HepG2 (cell line): Measurements from ENCODE around the gene TPRA1.

Experiments used
- CBX5 ChIP-seq: sonication (generic); formaldehyde crosslinking; IDR thresholded peaks from 2 replicates; pipeline ENCODE4 v1.4.0; 2020; ENCODE audit warnings: missing genetic modification reagents, borderline replicate concordance
- CHD2 ChIP-seq: IDR thresholded peaks from 2 replicates; pipeline ENCODE4 v1.6.1; 2011; ENCODE audit warnings: low read depth, low read length, improper control_type of control experiment
- IRX3 ChIP-seq: sonication (generic); formaldehyde crosslinking; IDR thresholded peaks from 2 replicates; pipeline ENCODE4 v1.8.1; 2023; ENCODE audit warnings: mild to moderate bottlenecking, low read depth, missing genetic modification reagents, borderline replicate concordance
- MYNN ChIP-seq: sonication (generic); formaldehyde crosslinking; IDR thresholded peaks from 2 replicates; pipeline ENCODE4 v1.4.0; 2020; ENCODE audit warnings: mild to moderate bottlenecking, low read depth, missing genetic modification reagents
- POLR2A ChIP-seq, 2 experiments: IDR thresholded peaks; 2 replicates each; pipeline ENCODE4 v1.6.1; 2011; ENCODE audit warnings: low read depth in 2 of 2, low read length in 2 of 2, mild to moderate bottlenecking in 1 of 2, moderate library complexity in 1 of 2; ENCODE audit not compliant: insufficient read depth in 1 of 2
- ZKSCAN1 ChIP-seq: fragments of 150-350 bp; IDR thresholded peaks from 2 replicates; pipeline ENCODE4 v1.6.1; 2014; ENCODE audit warnings: low read length
- ZNF335 ChIP-seq: sonication (generic); formaldehyde crosslinking; IDR thresholded peaks from 2 replicates; pipeline ENCODE4 v1.4.0; 2020; ENCODE audit warnings: missing genetic modification reagents
- ZNF703 ChIP-seq: sonication (generic); formaldehyde crosslinking; IDR thresholded peaks from 2 replicates; pipeline ENCODE4 v1.5.1; 2020; ENCODE audit warnings: missing genetic modification reagents, mild to moderate bottlenecking, moderate library complexity, borderline replicate concordance
- ZSCAN29 ChIP-seq: sonication (generic); formaldehyde crosslinking; conservative IDR thresholded peaks from 2 replicates; pipeline ENCODE4 v1.4.0; 2020; ENCODE audit warnings: mild to moderate bottlenecking, missing genetic modification reagents
- TF ChIP-seq, protein P1 (sequence below): sonication (generic); formaldehyde crosslinking; IDR thresholded peaks from 2 replicates; pipeline ENCODE4 v1.5.0; 2020; ENCODE audit warnings: mild to moderate bottlenecking, missing genetic modification reagents, moderate library complexity
- TF ChIP-seq, protein P2 (sequence below): sonication (generic); formaldehyde crosslinking; IDR thresholded peaks from 2 replicates; pipeline ENCODE4 v1.8.0; 2022; ENCODE audit warnings: missing genetic modification reagents, mild to moderate bottlenecking, moderate library complexity, borderline replicate concordance

DNA sequence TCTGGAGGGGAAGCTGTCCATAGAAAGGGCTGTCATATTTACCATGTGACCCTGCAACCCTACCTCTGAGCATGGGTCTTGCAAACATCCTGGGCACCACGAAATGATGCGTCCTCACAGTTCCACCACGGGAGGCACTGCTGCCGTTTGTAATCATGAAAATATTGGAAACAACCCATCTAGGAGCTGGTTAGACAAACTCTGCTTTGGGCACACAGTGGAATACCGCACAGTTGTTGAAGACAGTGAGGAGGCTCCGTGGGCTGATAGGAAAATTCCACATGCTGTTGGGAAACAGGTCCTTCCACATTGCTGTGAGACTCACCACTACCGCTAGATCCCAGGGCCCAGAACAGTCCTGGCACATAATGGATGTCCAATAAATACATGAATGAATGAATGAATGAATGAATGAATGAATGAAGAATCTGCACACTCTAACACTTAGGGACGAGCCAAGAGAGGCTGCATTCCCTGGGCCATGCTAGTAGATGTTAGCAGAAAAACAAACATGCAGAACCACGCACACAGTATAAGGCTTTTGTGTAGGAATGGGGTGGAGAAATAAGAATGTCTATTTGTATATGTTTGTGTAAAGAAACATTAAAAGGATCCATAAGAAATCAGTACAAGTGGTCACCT is 40.6 kb downstream of the TPRA1 start:
- TF ChIP-seq CHD2 = no peak
- no peak for TF ChIP-seq CBX5 (CRISPR knock-in tag)
- TF ChIP-seq, protein P1, sequence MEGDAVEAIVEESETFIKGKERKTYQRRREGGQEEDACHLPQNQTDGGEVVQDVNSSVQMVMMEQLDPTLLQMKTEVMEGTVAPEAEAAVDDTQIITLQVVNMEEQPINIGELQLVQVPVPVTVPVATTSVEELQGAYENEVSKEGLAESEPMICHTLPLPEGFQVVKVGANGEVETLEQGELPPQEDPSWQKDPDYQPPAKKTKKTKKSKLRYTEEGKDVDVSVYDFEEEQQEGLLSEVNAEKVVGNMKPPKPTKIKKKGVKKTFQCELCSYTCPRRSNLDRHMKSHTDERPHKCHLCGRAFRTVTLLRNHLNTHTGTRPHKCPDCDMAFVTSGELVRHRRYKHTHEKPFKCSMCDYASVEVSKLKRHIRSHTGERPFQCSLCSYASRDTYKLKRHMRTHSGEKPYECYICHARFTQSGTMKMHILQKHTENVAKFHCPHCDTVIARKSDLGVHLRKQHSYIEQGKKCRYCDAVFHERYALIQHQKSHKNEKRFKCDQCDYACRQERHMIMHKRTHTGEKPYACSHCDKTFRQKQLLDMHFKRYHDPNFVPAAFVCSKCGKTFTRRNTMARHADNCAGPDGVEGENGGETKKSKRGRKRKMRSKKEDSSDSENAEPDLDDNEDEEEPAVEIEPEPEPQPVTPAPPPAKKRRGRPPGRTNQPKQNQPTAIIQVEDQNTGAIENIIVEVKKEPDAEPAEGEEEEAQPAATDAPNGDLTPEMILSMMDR = no peak
- TF ChIP-seq ZNF703 (CRISPR knock-in tag) = no peak
- TF ChIP-seq ZKSCAN1 = no peak
- no peak for TF ChIP-seq ZSCAN29
- TF ChIP-seq IRX3 = no peak
- TF ChIP-seq ZNF335 = no peak
- TF ChIP-seq POLR2A (IDR thresholded peaks at IDR 0.05; ENCODE audit: insufficient read depth in 1 of 2, low read depth in 2 of 2, low read length in 2 of 2) = no peak
- TF ChIP-seq MYNN (CRISPR knock-in tag) = no peak
- TF ChIP-seq, protein P2, sequence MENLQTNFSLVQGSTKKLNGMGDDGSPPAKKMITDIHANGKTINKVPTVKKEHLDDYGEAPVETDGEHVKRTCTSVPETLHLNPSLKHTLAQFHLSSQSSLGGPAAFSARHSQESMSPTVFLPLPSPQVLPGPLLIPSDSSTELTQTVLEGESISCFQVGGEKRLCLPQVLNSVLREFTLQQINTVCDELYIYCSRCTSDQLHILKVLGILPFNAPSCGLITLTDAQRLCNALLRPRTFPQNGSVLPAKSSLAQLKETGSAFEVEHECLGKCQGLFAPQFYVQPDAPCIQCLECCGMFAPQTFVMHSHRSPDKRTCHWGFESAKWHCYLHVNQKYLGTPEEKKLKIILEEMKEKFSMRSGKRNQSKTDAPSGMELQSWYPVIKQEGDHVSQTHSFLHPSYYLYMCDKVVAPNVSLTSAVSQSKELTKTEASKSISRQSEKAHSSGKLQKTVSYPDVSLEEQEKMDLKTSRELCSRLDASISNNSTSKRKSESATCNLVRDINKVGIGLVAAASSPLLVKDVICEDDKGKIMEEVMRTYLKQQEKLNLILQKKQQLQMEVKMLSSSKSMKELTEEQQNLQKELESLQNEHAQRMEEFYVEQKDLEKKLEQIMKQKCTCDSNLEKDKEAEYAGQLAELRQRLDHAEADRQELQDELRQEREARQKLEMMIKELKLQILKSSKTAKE (CRISPR knock-in tag) = no peak
